Stimulated activated CD8-positive, alpha-beta memory T cell treated with anti-CD3 and anti-CD28 coated beads, Interleukin-4, amount 100 ng/mL, for 1 hour (primary cell): ENCODE data around the gene SPDYE8.
"Not testable (repeated sequence)": the region's sequence is repeated elsewhere in the genome, so short reads cannot be mapped to it uniquely, and the experiment has no call there.

Experiments used
- DNase-seq, 2 donors: peaks; one replicate each; pipeline ENCODE4 v3.0.0-alpha.2; 2020; ENCODE audit warnings: low read depth in 2 of 2, low spot score in 1 of 2

SPDYE8 gene

GRCh38 chr7:73029666-73030065 is at the start of gene SPDYE8:
TSS of gene SPDYE8 (minus strand) at chr7:73029766. CDS start at chr7:73027966, 1,800 bp downstream.
- not testable (repeated sequence) for DNase-seq

GRCh38 chr7:73057811-73058210 is 28.2 kb upstream of the SPDYE8 start, which contains the start of gene SPDYE11:
TSS of gene SPDYE11 (minus strand) at chr7:73057911. CDS start at chr7:73056111, 1,800 bp downstream.
- DNase-seq = not testable (repeated sequence)

GRCh38 chr7:73006491-73006890 is 23.1 kb downstream of the SPDYE8 start:
- DNase-seq = not testable (repeated sequence)

- DNase-seq = peak; percentile 72 to 78
Observed at GRCh38 chr7:73005693-73006447, 23.7 kb downstream of the SPDYE8 start.

GRCh38 chr7:73005356-73005692 is 24.2 kb downstream of the SPDYE8 start:
- peak in 1 of 2 donors; percentile 39 for DNase-seq

- DNase-seq = not testable (repeated sequence)
Observed at GRCh38 chr7:72997887-72998468, 31.6 kb downstream of the SPDYE8 start.

GRCh38 chr7:72997447-72997846 is 32.1 kb downstream of the SPDYE8 start:
- DNase-seq = not testable (repeated sequence)

GRCh38 chr7:72995484-72995883 is 34.1 kb downstream of the SPDYE8 start:
- DNase-seq = not testable (repeated sequence)

- not testable (repeated sequence) for DNase-seq
Observed at GRCh38 chr7:72990146-72990913, 39.2 kb downstream of the SPDYE8 start.

GRCh38 chr7:72982084-72982483 is 47.5 kb downstream of the SPDYE8 start:
- DNase-seq = not testable (repeated sequence)

- not testable (repeated sequence) for DNase-seq
Observed at GRCh38 chr7:72980382-72980781, 49.2 kb downstream of the SPDYE8 start.

- DNase-seq = not testable (repeated sequence)
Observed at GRCh38 chr7:72976434-72976833, 53.1 kb downstream of the SPDYE8 start.

- not testable (repeated sequence) for DNase-seq
Observed at GRCh38 chr7:72975656-72976286, 53.8 kb downstream of the SPDYE8 start.

- not testable (repeated sequence) for DNase-seq
Observed at GRCh38 chr7:72974781-72975180, 54.8 kb downstream of the SPDYE8 start.

GRCh38 chr7:72971505-72971904 is 58.1 kb downstream of the SPDYE8 start:
- not testable (repeated sequence) for DNase-seq
